Measurements from ENCODE around the gene TMEM140.

Gene TMEM140

GRCh38 chr7:135177028-135177696, 29.3 kb downstream of the TMEM140 start:
- DNase-seq = no peak

DNA sequence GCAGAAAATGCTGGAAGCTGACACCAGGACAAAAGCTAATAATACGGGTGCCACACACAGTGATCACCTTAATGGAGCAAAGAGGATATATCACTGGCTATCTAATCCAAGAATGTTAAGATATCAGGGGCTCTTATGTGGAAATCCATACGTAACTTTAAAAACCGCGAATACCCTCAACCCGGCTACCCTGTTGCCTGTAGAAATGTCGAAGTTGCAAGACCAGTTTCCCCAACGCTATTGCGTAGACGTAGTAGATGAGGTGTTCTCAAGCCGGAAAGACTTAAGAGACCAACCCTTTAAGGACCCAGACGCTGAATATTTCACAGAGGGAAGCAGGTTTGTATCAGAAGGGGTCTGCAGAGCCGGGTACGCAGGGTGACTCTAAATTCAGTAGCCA, 30.5 kb downstream of the TMEM140 start:
- no peak for DNase-seq

GRCh38 chr7:135179321-135179925, 31.6 kb downstream of the TMEM140 start:
- no peak for DNase-seq

GRCh38 chr7:135180122-135180521, 32.2 kb downstream of the TMEM140 start:
- no peak for DNase-seq

- no peak for DNase-seq
These were observed 33.5 kb downstream of the TMEM140 start for GRCh38 chr7:135181261-135181928.

DNA sequence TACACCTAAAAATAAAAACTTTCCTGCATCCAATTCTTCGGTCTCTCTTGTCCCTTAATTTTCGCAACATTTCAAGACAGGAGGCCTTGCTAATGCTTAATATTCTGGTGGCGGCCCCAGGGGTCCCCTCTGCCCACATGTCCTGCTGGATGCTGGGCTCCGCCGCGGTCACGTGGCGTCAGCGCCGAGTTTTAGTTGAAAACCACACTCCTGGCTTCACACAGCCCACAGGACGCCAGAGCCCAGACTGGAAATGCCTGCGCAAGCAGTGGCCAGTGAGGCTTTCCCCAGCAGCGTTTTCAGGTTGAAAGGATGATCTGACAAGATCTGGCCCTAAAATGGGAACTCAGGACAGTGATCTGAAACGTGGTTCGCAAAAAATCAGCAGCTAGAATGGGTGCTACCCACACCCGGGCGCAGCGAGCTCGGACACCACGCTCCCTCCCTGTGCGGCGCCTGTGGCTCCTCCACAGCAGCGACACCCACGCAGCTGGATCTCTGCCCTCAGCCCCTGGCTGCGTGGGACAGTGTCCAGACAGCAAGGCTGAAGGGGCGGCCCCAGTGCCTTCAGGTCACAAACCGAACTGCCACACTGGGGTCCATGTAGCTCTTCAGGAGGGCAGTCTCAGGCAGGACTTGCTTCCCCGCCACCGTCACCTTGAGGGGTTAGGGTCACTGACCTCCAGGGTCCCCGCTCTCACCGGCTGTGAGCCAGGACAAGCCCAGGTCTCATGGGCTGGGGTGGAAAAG, 34.2 kb downstream of the TMEM140 start:
- no peak for DNase-seq

- no peak for DNase-seq
These were observed 35.6 kb downstream of the TMEM140 start for GRCh38 chr7:135183478-135183877.

DNA sequence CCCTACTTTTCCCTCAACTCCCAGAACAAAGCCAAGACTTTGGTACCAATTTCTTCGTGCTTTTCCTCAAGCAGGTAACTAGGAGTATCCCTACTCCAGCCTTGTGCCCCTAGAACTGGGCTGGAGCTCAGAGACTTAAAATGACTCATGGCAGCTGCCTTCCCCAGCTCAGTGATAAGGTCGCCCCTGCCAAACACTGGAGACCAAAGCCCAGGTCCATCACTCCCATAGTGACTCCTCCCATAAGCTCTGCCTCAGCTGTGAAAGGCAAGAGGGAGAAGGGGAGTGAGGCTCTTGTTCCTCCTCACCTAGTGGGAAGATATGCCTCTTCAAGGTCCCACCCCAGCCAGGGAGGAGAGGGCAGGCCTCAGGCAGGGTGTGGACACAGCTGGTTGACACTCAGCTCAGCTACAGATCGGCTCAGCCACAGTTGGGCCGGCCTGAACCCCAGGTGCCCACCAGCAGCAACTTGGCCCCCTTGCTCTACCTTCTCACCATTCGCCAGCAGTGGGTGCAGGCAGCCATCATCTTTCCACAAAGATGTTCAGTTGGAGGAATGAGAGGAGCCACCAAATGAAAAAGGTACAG, 36.5 kb downstream of the TMEM140 start:
- no peak for DNase-seq

GRCh38 chr7:135185471-135186260, 37.8 kb downstream of the TMEM140 start:
- no peak for DNase-seq

DNA sequence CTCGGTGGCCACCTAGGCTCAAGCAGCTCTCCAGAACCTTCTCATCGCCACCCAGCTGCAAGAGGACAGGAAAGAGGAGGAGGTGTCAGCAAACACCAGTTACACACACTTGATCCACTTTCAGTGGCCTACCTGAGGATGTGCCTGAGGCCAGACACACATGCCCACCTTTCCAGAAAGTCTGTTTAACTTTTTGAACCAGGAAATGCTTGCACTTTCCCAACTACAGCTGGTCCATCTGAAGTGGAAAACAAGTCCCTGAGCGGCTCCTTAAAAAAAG, 38.3 kb downstream of the TMEM140 start:
- no peak for DNase-seq

- DNase-seq = no peak
These were observed 39.0 kb downstream of the TMEM140 start for GRCh38 chr7:135186841-135187253.

GRCh38 chr7:135188298-135188984, 40.6 kb downstream of the TMEM140 start:
- no peak for DNase-seq

GRCh38 chr7:135189221-135189662, 41.4 kb downstream of the TMEM140 start:
- no peak for DNase-seq

DNA sequence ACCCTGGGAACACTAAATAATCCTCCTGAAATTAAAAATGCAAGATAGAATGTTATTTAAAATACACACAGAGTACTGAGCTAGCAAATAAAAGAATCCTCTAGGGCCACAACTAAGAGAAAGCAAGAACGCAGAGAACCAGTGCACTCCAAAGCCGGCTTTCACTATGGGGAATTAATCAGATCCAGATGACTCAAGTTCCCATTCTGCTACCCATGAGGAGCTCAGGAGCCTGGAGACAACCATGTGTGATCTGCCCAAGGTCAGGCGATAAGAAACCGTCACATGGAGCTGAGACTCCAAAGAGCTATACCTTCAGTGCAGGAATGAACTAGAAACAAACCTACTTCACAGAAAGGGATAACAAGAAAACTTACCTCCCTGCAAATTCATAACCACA, 42.1 kb downstream of the TMEM140 start:
- no peak for DNase-seq

DNA sequence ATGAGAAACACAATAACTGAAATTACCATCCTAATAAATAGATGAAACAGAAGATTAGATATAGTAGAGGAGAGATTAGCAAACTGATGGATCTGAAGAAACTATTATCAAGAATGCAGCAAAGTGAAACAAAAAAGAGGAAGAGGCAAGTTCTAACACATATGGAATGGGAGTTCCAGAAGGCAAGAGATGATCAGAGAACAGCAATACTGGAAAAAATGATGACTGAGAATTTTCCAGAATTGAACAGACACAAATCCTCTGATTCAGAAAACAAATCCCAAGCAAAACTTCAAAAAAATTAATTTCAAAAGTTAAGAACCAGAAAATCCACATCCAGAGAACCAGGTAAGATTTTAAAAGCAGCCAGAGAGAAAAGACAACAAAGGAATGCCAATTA, 42.8 kb downstream of the TMEM140 start:
- no peak for DNase-seq

GRCh38 chr7:135192914-135193536, 45.2 kb downstream of the TMEM140 start:
- DNase-seq = no peak

GRCh38 chr7:135193615-135194081, 45.8 kb downstream of the TMEM140 start:
- DNase-seq = no peak

DNA sequence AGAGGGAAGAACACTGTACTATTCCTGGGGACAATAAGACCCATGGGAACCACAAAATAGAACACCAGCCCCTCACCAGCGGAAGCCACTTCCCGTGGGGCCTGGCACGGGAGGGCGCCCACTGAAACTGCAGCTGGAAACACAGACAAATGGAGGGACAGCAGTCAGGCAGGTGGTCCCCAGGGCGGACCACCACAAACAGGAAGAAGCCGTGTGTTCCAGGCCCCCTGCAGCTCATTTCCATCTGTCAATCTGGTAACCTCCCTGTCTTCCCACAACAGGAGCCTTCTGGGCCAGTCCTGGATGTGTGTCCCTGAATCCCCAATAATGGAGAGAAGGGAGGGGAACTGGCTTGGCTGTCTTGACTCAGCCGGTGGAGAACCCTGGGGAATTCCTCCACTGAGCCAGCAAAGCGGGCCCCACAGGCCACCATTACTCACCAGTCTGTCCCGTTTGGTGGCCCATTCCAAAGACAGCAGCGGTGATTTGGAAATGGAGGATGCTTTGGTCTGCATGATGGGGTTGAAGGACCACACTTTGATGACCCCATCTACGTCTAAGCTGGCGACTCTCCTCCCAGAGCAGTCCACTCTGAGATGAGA, 46.7 kb downstream of the TMEM140 start:
- no peak for DNase-seq

GRCh38 chr7:135195156-135195555, 47.3 kb downstream of the TMEM140 start:
- no peak for DNase-seq

DNA sequence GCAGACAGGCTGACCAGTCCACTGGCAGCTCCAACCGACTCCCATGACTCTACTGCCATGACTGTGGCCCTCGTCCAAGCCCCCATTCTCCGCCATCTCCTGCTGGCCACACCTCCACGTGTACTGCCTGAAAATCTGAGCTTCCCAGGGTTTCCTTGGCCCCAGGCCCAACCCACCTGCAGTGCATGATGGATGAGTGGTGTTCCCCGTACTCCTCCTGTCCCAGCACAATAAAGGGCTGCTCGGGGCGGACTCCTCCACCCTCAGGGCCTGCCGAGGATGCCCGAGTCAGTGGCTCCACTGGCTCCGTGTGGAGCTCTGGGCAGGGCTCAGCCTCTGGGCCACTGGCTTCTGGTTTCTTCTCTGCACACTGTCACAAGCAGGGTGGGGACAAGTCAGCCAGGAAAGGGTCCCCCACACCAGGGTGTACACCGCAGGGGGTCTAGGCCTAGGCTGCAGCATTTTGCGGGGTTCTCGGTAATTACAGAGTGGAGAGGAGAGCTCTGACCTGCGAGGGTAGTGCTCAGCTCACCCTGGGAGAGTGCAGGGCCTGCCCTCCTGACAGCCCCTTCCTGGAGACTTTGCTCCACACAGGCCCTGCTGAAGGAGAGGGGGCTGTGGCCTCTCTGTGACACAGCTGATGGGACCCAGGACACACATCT, 48.2 kb downstream of the TMEM140 start:
- DNase-seq = no peak
